ENCODE measurements around the gene GATA5.
"Not testable (repeated sequence)": the region's sequence is repeated elsewhere in the genome, so short reads cannot be mapped to it uniquely, and the experiment has no call there.

Gene GATA5

DNA sequence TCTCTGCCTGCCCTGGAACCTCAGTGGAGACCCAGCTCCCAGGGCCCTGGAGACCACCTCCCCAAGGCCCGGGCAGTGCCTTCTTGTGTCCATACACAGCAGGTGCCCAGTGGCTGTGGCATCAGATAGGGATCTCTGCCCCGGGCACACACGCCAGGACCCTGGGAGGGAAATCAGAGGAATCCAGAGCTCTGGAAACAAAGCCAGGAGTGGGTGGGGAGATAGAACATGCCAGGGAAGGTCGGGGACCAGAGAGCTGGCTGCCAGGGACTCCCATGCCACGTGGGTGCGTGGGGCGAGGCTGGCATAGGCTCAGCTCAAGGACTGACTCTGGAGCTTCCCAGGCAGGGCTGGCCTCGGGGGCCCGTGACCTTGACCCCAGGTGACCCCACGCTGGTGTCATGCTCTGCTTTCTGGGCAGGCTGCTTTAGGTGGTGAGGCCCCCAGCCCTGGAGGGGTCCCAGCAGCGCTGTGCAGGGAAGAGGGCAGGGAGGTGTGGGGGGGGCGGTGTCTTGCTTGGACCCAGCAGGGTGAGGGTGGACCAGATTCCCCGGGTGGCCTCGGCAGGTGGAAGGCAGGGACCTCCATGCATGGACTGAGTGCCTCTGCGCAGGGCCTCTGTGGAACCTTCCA, 17.6 kb upstream of the GATA5 start:
- no peak for DNase-seq (ENCODE audit: extremely low read depth, low read depth)
- TF ChIP-seq, protein P1, sequence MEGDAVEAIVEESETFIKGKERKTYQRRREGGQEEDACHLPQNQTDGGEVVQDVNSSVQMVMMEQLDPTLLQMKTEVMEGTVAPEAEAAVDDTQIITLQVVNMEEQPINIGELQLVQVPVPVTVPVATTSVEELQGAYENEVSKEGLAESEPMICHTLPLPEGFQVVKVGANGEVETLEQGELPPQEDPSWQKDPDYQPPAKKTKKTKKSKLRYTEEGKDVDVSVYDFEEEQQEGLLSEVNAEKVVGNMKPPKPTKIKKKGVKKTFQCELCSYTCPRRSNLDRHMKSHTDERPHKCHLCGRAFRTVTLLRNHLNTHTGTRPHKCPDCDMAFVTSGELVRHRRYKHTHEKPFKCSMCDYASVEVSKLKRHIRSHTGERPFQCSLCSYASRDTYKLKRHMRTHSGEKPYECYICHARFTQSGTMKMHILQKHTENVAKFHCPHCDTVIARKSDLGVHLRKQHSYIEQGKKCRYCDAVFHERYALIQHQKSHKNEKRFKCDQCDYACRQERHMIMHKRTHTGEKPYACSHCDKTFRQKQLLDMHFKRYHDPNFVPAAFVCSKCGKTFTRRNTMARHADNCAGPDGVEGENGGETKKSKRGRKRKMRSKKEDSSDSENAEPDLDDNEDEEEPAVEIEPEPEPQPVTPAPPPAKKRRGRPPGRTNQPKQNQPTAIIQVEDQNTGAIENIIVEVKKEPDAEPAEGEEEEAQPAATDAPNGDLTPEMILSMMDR (IDR thresholded peaks at IDR 0.05; ENCODE audit: low read depth, low read length): no peak

DNA sequence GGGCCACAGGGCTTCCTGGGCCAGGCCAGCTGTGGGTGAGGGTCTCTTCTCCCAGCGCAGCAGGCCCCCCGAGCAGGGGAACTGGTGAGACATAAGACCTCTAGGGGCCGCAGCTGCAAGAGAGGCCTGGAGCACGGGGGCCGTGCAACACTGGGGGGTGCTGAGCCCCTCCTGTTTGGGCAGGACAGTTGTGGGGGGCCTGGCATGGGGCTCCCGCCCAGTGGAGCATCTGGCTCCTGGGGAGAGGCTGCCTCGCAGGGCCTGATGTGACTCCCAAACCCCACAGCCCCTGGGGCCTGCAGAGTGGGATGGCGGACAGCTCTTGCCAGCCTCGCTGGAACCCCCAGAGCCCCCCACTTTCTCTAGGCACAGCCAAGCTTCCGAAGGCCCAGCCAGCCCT, 16.9 kb upstream of the GATA5 start:
- TF ChIP-seq, protein P1 (IDR thresholded peaks at IDR 0.05; ENCODE audit: low read depth, low read length): no peak
- DNase-seq (ENCODE audit: extremely low read depth, low read depth): no peak

DNA sequence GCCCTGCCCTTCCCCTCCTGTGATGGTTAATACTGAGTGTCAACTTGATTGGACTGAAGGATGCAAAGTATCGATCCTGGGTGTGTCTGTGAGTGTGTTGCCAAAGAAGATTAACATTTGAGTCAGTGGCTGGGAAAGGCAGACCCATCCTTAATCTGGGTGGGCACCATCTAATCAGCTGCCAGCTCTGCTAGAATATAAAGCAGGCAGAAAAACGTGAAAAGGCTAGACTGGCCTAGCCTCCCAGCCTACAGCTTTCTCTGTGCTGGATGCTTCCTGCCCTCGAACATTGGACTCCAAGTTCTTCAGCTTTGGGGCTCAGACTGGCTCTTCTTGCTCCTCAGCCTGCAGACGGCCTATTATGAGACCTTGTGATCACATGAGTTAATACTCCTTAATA, 15.0 kb upstream of the GATA5 start:
- DNase-seq (ENCODE audit: extremely low read depth, low read depth): not testable (repeated sequence)

DNA sequence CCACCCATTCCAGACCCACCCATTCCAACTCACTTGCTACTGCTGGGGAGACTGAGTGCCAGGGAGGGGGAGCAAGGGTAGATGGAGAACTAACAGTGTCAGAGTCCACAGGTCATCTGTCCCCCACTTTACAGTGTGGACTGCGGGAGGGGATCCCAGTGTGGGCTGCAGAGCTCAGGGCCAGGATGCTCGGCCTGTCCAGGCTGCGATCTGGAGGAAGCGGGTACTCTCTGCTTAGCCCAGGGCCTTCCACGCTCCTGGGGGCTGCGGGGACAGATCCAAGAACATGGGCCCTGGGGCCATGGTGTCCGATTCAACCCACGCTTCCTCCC, 14.1 kb upstream of the GATA5 start:
- TF ChIP-seq, protein P1 (IDR thresholded peaks at IDR 0.05; ENCODE audit: low read depth, low read length): no peak
- no peak for DNase-seq (ENCODE audit: extremely low read depth, low read depth)

DNA sequence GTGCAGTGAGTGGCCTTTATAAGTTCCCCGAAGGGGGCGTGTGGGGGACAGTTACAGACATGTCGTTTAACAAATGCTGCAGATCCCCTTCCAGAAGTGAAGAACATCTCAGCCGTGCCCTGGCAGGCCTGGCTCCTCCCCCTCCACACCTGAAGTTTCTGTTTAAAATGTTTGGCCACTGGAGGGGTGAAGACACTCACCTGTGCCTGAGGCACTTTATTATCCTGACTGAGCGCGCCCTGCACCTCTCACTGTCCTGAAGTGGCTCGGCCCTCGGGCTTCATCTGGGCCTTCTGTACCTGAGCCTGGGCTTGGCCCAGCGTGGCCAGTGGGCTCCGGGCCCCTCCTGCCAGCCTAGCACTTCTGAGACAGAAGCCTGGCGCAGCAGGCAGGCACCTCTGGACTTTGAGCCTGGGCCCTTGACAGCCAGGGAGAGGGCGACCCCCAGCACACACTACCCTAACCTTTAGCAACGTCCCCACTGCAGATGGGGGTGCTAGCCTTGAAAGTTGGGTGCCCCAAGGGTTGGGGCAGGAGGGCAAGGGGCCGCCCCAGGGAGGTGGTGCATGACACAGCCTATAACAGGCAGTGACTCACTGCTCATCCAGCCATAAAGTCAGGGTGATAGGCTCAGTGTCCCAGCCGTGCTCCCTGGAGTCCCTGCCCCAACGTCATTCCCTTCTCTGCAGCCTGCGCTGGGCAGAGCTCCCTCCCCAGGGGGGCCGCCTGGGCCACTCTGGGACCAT, 13.6 kb upstream of the GATA5 start:
- TF ChIP-seq, protein P1 (IDR thresholded peaks at IDR 0.05; ENCODE audit: low read depth, low read length): no peak
- no peak for DNase-seq (ENCODE audit: extremely low read depth, low read depth)

DNA sequence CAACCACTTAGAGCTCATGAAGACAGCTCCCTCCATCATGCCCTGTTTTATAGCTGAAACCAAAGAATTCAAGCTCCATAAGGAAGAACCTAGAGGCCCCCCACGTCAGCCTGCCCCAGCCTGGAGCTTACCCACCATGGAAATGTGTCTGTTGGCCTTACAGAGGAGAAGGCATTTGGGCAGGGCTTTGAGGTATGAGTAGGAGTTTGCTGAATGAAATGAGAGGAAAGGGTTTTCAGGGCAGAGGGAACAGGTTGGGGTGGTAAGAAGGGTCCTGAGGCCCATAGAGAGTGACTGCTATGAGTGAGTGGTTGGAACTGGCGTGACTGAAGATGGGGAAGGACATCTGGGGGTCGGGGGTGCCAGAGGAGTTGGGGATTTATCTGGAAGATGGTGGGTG, 12.7 kb upstream of the GATA5 start:
- TF ChIP-seq, protein P1 (IDR thresholded peaks at IDR 0.05; ENCODE audit: low read depth, low read length): no peak
- DNase-seq (ENCODE audit: extremely low read depth, low read depth): no peak

DNA sequence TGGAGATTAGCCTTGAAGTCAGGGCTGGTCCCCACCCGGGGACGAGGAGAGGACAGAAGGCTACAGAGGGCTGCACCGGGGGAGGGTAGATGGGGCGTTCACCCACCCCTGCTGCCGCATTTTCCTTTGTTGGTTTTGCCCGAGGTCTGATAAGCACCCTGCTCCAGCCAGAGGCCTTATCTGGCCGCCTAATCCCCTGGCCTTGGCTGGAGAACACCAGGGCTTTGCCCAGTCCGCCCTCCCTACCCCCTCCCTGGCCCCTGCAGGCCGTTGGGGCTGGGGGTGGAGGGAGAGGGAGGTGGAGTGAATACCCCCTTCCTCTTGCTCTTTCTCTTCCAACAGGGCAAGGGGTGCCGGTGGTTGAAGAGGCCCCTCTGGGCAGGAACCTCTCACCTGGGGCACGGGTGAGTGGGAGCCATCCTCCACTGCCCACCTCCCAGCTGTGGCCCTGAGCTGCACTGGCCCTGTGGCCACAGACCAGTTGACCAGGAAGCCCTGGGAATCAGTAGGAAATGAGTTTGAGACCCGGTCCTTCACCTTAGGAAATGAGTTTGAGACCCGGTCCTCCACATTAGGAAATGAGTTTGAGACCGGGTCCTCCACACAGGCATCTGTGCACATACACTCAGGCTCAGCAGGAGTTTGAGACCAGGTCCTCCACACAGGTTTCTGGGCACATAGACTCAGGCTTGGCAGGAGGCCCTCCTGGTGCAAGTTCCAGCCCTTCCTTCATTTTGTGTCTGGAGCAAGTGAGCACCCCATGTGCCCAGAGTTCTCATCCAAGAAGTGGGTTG, 12.0 kb upstream of the GATA5 start:
- DNase-seq (ENCODE audit: extremely low read depth, low read depth): no peak
- TF ChIP-seq, protein P1 (IDR thresholded peaks at IDR 0.05; ENCODE audit: low read depth, low read length): no peak

Measured in AG09319 (cell line).